Heart left ventricle (tissue), 13 donors: ENCODE data around the gene SYCP1.

Experiments used
- POLR2A ChIP-seq, 2 donors: fragments of 450-650 bp; IDR thresholded peaks; one replicate each; pipeline ENCODE4 v1.6.1; 2017; ENCODE audit warnings: antibody characterized with exemption in 2 of 2, mild to moderate bottlenecking in 2 of 2, moderate library complexity in 2 of 2
- TF ChIP-seq, protein P1 (sequence below), 12 donors: fragments of 200-600 bp; sonication (generic) in 4 of 12; IDR thresholded peaks; one replicate each; pipeline versions ENCODE4 v1.5.0 to v1.8.0; 2018 to 2022; ENCODE audit warnings: antibody characterized with exemption in 12 of 12, mild to moderate bottlenecking in 5 of 12
- donor health status: ischemic (EF 13 %, LVEDD 7.1; RV severe dilation, severe dysfunction).
- donor health status: DM: no; HTN: yes; CAD: no.
- donor health status: DM: no; HTN: no; CAD: no.
- donor health status: ischemic (EF 25% LVEDD 6.9; RV normal size, moderate dysfunction).
- donor health status: ischemic (EF 25% LVEDD 5.7; RV mildly dilated, moderate dysfunction).
- donor health status: ischemic (EF 35%, LVEDD 5.7; RV mildly dilated, moderate dysfunction).
- donor health status: nonischemic (EF 11% LVEDD 7.7; RV severe dilation, severe dysfunction).
- donor health status: DM: yes; HTN: yes; CAD: no.
- donor health status: PGD.
- donor health status: ischemic (EF 29% LVEDD 5.4; RV normal size, mild dysfunction).
- donor health status: nonischemic (EF 23%, LVEDD 6.1; RV moderate dilation, normal function).

DNA sequence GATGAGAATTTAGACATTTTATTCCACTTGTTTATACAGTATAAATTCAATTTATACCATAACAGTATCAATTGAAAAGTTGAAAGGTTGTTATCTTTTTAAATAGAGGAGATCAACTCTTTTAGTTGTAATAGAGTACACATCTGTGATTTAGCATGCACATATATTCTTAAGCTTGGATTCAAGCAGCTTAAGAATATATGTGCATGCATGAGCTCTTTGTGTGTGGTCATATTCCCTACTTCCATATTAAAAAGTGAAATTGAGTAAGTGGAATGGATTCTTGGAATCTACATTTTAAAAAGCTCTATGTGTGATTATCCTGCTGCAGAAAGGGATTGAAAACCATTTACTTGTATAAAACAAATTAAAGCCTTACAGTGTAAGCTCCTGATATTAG lies 71.9 kb downstream of the SYCP1 start:
- TF ChIP-seq, protein P1, sequence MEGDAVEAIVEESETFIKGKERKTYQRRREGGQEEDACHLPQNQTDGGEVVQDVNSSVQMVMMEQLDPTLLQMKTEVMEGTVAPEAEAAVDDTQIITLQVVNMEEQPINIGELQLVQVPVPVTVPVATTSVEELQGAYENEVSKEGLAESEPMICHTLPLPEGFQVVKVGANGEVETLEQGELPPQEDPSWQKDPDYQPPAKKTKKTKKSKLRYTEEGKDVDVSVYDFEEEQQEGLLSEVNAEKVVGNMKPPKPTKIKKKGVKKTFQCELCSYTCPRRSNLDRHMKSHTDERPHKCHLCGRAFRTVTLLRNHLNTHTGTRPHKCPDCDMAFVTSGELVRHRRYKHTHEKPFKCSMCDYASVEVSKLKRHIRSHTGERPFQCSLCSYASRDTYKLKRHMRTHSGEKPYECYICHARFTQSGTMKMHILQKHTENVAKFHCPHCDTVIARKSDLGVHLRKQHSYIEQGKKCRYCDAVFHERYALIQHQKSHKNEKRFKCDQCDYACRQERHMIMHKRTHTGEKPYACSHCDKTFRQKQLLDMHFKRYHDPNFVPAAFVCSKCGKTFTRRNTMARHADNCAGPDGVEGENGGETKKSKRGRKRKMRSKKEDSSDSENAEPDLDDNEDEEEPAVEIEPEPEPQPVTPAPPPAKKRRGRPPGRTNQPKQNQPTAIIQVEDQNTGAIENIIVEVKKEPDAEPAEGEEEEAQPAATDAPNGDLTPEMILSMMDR (IDR thresholded peaks at IDR 0.05) = no peak
- TF ChIP-seq POLR2A (IDR thresholded peaks at IDR 0.05) = no peak
